ENCODE data around the gene MRPL4.

The MRPL4 gene

DNA sequence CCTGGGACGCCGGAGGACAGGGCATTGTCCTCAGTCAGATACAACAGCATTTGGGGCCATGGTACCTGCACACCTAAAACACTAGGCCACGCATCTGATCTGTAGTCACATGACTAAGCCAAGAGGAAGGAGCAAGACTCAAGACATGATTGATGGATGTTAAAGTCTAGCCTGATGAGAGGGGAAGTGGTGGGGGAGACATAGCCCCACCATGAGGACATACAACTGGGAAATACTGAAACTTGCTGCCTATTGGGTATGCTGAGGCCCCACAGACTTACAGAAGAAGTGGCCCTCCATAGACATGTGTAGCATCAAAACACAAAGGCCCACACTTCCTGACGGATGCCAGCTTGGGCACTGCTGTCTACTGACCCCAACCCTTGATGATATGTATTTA, 33.4 kb downstream of the MRPL4 start:
- H3K4me1 ChIP-seq (ENCODE audit: insufficient read depth, low read length, poor library complexity, severe bottlenecking) = peaks cover 30% of the 10 kb centered on the region
- no peaks in the 10 kb centered on the region for H3F3A ChIP-seq (ENCODE audit: low read depth)
- H4K20me1 ChIP-seq (ENCODE audit: insufficient read depth, low read length, poor library complexity, severe bottlenecking) = no peaks in the 10 kb centered on the region

DNA sequence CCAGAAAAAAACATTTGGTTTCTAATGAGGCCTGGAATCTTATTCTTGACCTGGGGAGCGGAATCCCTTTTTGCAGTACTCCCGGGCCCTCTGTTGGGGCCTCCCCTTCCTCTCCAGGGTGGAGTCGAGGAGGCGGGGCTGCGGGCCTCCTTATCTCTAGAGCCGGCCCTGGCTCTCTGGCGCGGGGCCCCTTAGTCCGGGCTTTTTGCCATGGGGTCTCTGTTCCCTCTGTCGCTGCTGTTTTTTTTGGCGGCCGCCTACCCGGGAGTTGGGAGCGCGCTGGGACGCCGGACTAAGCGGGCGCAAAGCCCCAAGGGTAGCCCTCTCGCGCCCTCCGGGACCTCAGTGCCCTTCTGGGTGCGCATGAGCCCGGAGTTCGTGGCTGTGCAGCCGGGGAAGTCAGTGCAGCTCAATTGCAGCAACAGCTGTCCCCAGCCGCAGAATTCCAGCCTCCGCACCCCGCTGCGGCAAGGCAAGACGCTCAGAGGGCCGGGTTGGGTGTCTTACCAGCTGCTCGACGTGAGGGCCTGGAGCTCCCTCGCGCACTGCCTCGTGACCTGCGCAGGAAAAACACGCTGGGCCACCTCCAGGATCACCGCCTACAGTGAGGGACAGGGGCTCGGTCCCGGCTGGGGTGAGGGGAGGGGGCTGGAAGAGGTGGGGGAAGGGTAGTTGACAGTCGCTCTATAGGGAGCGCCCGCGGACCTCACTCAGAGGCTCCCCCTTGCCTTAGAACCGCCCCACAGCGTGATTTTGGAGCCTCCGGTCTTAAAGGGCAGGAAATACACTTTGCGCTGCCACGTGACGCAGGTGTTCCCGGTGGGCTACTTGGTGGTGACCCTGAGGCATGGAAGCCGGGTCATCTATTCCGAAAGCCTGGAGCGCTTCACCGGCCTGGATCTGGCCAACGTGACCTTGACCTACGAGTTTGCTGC, 35.1 kb downstream of the MRPL4 start, which contains the start of gene ICAM4:
Gene ICAM4 (plus strand): TSS at position 153 of the 935 bp plus-strand sequence. CDS start 58 bp downstream, at position 211.
- H3K9ac ChIP-seq (ENCODE audit: low read depth, low read length, poor library complexity, severe bottlenecking) = peak within 1 kb of the TSS; percentile 59
- no peaks in the 10 kb centered on the region for H3F3A ChIP-seq (ENCODE audit: low read depth)
- H3K4me2 ChIP-seq (ENCODE audit: low read depth, low read length, poor library complexity, severe bottlenecking) = peak within 1 kb of the TSS; percentile 83
- no peaks in the 10 kb centered on the region for H3K9me3 ChIP-seq (ENCODE audit: insufficient read depth, low read depth, low read length)
- no peaks in the 10 kb centered on the region for H4K20me1 ChIP-seq (ENCODE audit: insufficient read depth, low read length, poor library complexity, severe bottlenecking)
- no peaks in the 10 kb centered on the region for H3K9me2 ChIP-seq (replicated peaks; ENCODE audit: low read depth, low read length)
- H3K79me2 ChIP-seq (ENCODE audit: insufficient read depth, low read length) = no peaks in the 10 kb centered on the region
- peak within 1 kb of the TSS; percentile 71 for H3K4me3 ChIP-seq (ENCODE audit: low read length, poor library complexity, severe bottlenecking)
- peak within 1 kb of the TSS; percentile 92 for H2AFZ ChIP-seq (ENCODE audit: low read length)
- H3K4me1 ChIP-seq (ENCODE audit: insufficient read depth, low read length, poor library complexity, severe bottlenecking) = peaks cover 29% of the 10 kb centered on the region
- TF ChIP-seq EZH2phosphoT487 (IDR thresholded peaks at IDR 0.05; ENCODE audit: borderline replicate concordance) = no peak
- TF ChIP-seq, protein P1, sequence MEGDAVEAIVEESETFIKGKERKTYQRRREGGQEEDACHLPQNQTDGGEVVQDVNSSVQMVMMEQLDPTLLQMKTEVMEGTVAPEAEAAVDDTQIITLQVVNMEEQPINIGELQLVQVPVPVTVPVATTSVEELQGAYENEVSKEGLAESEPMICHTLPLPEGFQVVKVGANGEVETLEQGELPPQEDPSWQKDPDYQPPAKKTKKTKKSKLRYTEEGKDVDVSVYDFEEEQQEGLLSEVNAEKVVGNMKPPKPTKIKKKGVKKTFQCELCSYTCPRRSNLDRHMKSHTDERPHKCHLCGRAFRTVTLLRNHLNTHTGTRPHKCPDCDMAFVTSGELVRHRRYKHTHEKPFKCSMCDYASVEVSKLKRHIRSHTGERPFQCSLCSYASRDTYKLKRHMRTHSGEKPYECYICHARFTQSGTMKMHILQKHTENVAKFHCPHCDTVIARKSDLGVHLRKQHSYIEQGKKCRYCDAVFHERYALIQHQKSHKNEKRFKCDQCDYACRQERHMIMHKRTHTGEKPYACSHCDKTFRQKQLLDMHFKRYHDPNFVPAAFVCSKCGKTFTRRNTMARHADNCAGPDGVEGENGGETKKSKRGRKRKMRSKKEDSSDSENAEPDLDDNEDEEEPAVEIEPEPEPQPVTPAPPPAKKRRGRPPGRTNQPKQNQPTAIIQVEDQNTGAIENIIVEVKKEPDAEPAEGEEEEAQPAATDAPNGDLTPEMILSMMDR (conservative IDR thresholded peaks at IDR 0.05; ENCODE audit: low read length) = no peak
- H3K27me3 ChIP-seq (ENCODE audit: insufficient read depth, low read length, poor library complexity, severe bottlenecking) = no peaks in the 10 kb centered on the region
- peaks cover 17% of the 10 kb centered on the region; the same call in 1 of the 2 replicates for H3K36me3 ChIP-seq (ENCODE audit: insufficient read depth, low read length)

More for the DNA sequence above, 33.4 kb downstream of the MRPL4 start:
- no peaks in the 10 kb centered on the region for H3K27me3 ChIP-seq (ENCODE audit: insufficient read depth, low read length, poor library complexity, severe bottlenecking)
- no peak overlapping the region for H2AFZ ChIP-seq (ENCODE audit: low read length)
- H3K9me3 ChIP-seq (ENCODE audit: insufficient read depth, low read depth, low read length) = no peaks in the 10 kb centered on the region
- H3K36me3 ChIP-seq (ENCODE audit: insufficient read depth, low read length) = peaks cover 17% of the 10 kb centered on the region; the same call in 1 of the 2 replicates
- no peak overlapping the region for H3K4me3 ChIP-seq (ENCODE audit: low read length, poor library complexity, severe bottlenecking)
- no peak overlapping the region for H3K9ac ChIP-seq (ENCODE audit: low read depth, low read length, poor library complexity, severe bottlenecking)
- no peak overlapping the region for H3K4me2 ChIP-seq (ENCODE audit: low read depth, low read length, poor library complexity, severe bottlenecking)
- no peaks in the 10 kb centered on the region for H3K79me2 ChIP-seq (ENCODE audit: insufficient read depth, low read length)
- H3K9me2 ChIP-seq (replicated peaks; ENCODE audit: low read depth, low read length) = no peaks in the 10 kb centered on the region
- TF ChIP-seq, protein P1 (conservative IDR thresholded peaks at IDR 0.05; ENCODE audit: low read length) = no peak
- TF ChIP-seq EZH2phosphoT487 (IDR thresholded peaks at IDR 0.05; ENCODE audit: borderline replicate concordance) = no peak

DNA sequence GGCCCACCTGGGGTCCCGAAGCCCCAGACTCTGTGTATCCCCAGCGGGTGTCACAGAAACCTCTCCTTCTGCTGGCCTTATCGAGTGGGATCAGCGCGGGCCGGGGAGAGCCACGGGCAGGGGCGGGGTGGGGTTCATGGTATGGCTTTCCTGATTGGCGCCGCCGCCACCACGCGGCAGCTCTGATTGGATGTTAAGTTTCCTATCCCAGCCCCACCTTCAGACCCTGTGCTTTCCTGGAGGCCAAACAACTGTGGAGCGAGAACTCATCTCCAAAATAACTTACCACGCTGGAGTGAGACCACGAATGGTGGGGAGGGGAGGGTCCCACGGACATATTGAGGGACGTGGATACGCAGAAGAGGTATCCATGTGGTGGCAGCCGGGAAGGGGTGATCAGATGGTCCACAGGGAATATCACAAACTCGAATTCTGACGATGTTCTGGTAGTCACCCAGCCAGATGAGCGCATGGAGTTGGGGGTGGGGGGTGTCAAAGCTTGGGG, 36.7 kb downstream of the MRPL4 start:
- Histone ChIP-seq H3K36me3 (ENCODE audit: insufficient read depth, low read length) (peaks cover 17% of the 10 kb centered on the region; the same call in 1 of the 2 replicates), H3K4me3 (ENCODE audit: low read length, poor library complexity, severe bottlenecking) (peak overlapping the region; percentile 74), H3K9ac (ENCODE audit: low read depth, low read length, poor library complexity, severe bottlenecking) (peak overlapping the region; percentile 54), H4K20me1 (ENCODE audit: insufficient read depth, low read length, poor library complexity, severe bottlenecking) (no peaks in the 10 kb centered on the region), H3K4me1 (ENCODE audit: insufficient read depth, low read length, poor library complexity, severe bottlenecking) (peaks cover 29% of the 10 kb centered on the region), H3K9me2 (replicated peaks; ENCODE audit: low read depth, low read length) (no peaks in the 10 kb centered on the region), H3K4me2 (ENCODE audit: low read depth, low read length, poor library complexity, severe bottlenecking) (peak overlapping the region; percentile 83), H3K9me3 (ENCODE audit: insufficient read depth, low read depth, low read length) (no peaks in the 10 kb centered on the region), H3F3A (ENCODE audit: low read depth) (no peaks in the 10 kb centered on the region), H3K79me2 (ENCODE audit: insufficient read depth, low read length) (no peaks in the 10 kb centered on the region), H3K27me3 (ENCODE audit: insufficient read depth, low read length, poor library complexity, severe bottlenecking) (no peaks in the 10 kb centered on the region), H2AFZ (ENCODE audit: low read length) (peak overlapping the region; percentile 86)
- TF ChIP-seq, protein P1 (conservative IDR thresholded peaks at IDR 0.05; ENCODE audit: low read length) = no peak
- TF ChIP-seq EZH2phosphoT487 (IDR thresholded peaks at IDR 0.05; ENCODE audit: borderline replicate concordance) = no peak
